Tibial nerve (tissue), 3 donors: Measurements from ENCODE around the gene LIN52.

Experiments
- CTCF ChIP-seq, 5 experiments: fragments of 200-600 bp in 3 of 5; fragments of 450-650 bp in 2 of 5; sonication (generic) in 3 of 5; IDR thresholded peaks; one replicate each; pipeline ENCODE4 v1.5.1; 2016 to 2019; ENCODE audit warnings: antibody characterized with exemption in 5 of 5, mild to moderate bottlenecking in 3 of 5, moderate library complexity in 2 of 5
- POLR2A ChIP-seq, 2 donors: fragments of 450-650 bp; IDR thresholded peaks; one replicate each; pipeline ENCODE4 v1.6.1; 2017; ENCODE audit warnings: antibody characterized with exemption in 2 of 2, mild to moderate bottlenecking in 2 of 2, moderate library complexity in 2 of 2

DNA sequence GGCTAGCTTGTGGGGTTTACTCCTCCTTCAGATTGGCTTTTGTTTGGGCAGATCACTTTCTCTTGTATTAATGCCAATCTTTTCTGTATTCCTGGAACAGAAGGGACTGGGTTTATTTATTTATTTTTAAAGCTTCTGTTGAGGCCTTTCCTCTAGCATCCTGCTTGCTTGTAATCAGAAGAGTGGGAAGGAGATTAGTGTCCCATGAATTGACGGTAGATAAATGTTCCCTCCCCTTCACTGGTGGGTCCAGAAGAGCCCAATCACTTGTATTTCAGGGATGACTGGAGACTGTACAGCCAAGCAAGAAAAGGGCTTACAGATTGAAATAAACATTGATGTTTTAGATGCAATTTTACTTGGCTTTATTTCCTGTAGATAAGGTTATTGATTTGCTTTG, 71.0 kb downstream of the LIN52 start:
- TF ChIP-seq CTCF (IDR thresholded peaks at IDR 0.05) (no peak), POLR2A (IDR thresholded peaks at IDR 0.05) (no peak)
